Measurements from ENCODE around the gene FAM193B.
"Not testable (repeated sequence)": the region's sequence is repeated elsewhere in the genome, so short reads cannot be mapped to it uniquely, and the experiment has no call there.

The FAM193B gene

GRCh38 chr5:177535125-177535524 is 19.2 kb downstream of the FAM193B start:
- Histone ChIP-seq H3K9me3 (ENCODE audit: control insufficient read depth, low read depth, low read length) (no peaks in the 10 kb centered on the region), H3K4me1 (ENCODE audit: control insufficient read depth, low read depth, low read length) (no peaks in the 10 kb centered on the region), H3K27ac (ENCODE audit: low read length) (no peak overlapping the region), H3K27me3 (ENCODE audit: control insufficient read depth, insufficient read depth, low read length) (no peaks in the 10 kb centered on the region), H3K36me3 (ENCODE audit: control insufficient read depth, low read depth, low read length) (peaks cover 55% of the 10 kb centered on the region), H3K9ac (ENCODE audit: low read length) (no peak overlapping the region), H3K4me3 (ENCODE audit: low read length) (no peak overlapping the region)

- not testable (repeated sequence) for H3K9me3 ChIP-seq (ENCODE audit: control insufficient read depth, low read depth, low read length); H3K27me3 ChIP-seq (ENCODE audit: control insufficient read depth, insufficient read depth, low read length); H3K9ac ChIP-seq (ENCODE audit: low read length); H3K4me3 ChIP-seq (ENCODE audit: low read length); H3K27ac ChIP-seq (ENCODE audit: low read length); H3K4me1 ChIP-seq (ENCODE audit: control insufficient read depth, low read depth, low read length)
- H3K36me3 ChIP-seq (ENCODE audit: control insufficient read depth, low read depth, low read length): peaks cover 62% of the 10 kb centered on the region
Measured at GRCh38 chr5:177534433-177534832, 19.9 kb downstream of the FAM193B start.

GRCh38 chr5:177531209-177531940 is 23.0 kb downstream of the FAM193B start:
- Histone ChIP-seq H3K9ac (ENCODE audit: low read length) (no peak overlapping the region), H3K36me3 (ENCODE audit: control insufficient read depth, low read depth, low read length) (peaks cover 64% of the 10 kb centered on the region), H3K9me3 (ENCODE audit: control insufficient read depth, low read depth, low read length) (no peaks in the 10 kb centered on the region), H3K4me1 (ENCODE audit: control insufficient read depth, low read depth, low read length) (no peaks in the 10 kb centered on the region), H3K27me3 (ENCODE audit: control insufficient read depth, insufficient read depth, low read length) (no peaks in the 10 kb centered on the region), H3K4me3 (ENCODE audit: low read length) (no peak overlapping the region), H3K27ac (ENCODE audit: low read length) (no peak overlapping the region)

- H3K27ac ChIP-seq (ENCODE audit: low read length): no peak overlapping the region
Measured at GRCh38 chr5:177530638-177531037, 23.7 kb downstream of the FAM193B start.

GRCh38 chr5:177529247-177530203 is 24.8 kb downstream of the FAM193B start:
- H3K27me3 ChIP-seq (ENCODE audit: control insufficient read depth, insufficient read depth, low read length): no peaks in the 10 kb centered on the region
- H3K4me3 ChIP-seq (ENCODE audit: low read length): no peak overlapping the region
- H3K36me3 ChIP-seq (ENCODE audit: control insufficient read depth, low read depth, low read length): peaks cover 69% of the 10 kb centered on the region
- H3K9me3 ChIP-seq (ENCODE audit: control insufficient read depth, low read depth, low read length): no peaks in the 10 kb centered on the region
- H3K27ac ChIP-seq (ENCODE audit: low read length): no peak overlapping the region
- H3K9ac ChIP-seq (ENCODE audit: low read length): no peak overlapping the region
- H3K4me1 ChIP-seq (ENCODE audit: control insufficient read depth, low read depth, low read length): no peaks in the 10 kb centered on the region

More at GRCh38 chr5:177530638-177531037, 23.7 kb downstream of the FAM193B start:
- Histone ChIP-seq H3K4me3 (ENCODE audit: low read length) (no peak overlapping the region), H3K36me3 (ENCODE audit: control insufficient read depth, low read depth, low read length) (peaks cover 63% of the 10 kb centered on the region), H3K9me3 (ENCODE audit: control insufficient read depth, low read depth, low read length) (no peaks in the 10 kb centered on the region), H3K4me1 (ENCODE audit: control insufficient read depth, low read depth, low read length) (no peaks in the 10 kb centered on the region), H3K9ac (ENCODE audit: low read length) (no peak overlapping the region), H3K27me3 (ENCODE audit: control insufficient read depth, insufficient read depth, low read length) (no peaks in the 10 kb centered on the region)

GRCh38 chr5:177528631-177529030 is 25.7 kb downstream of the FAM193B start:
- Histone ChIP-seq H3K27me3 (ENCODE audit: control insufficient read depth, insufficient read depth, low read length) (no peaks in the 10 kb centered on the region), H3K9ac (ENCODE audit: low read length) (no peak overlapping the region), H3K9me3 (ENCODE audit: control insufficient read depth, low read depth, low read length) (no peaks in the 10 kb centered on the region), H3K4me3 (ENCODE audit: low read length) (no peak overlapping the region), H3K4me1 (ENCODE audit: control insufficient read depth, low read depth, low read length) (no peaks in the 10 kb centered on the region), H3K27ac (ENCODE audit: low read length) (no peak overlapping the region), H3K36me3 (ENCODE audit: control insufficient read depth, low read depth, low read length) (peaks cover 69% of the 10 kb centered on the region)

- Histone ChIP-seq H3K36me3 (ENCODE audit: control insufficient read depth, low read depth, low read length) (peaks cover 70% of the 10 kb centered on the region), H3K9ac (ENCODE audit: low read length) (no peak overlapping the region), H3K27me3 (ENCODE audit: control insufficient read depth, insufficient read depth, low read length) (no peaks in the 10 kb centered on the region), H3K4me1 (ENCODE audit: control insufficient read depth, low read depth, low read length) (no peaks in the 10 kb centered on the region), H3K4me3 (ENCODE audit: low read length) (no peak overlapping the region), H3K27ac (ENCODE audit: low read length) (no peak overlapping the region), H3K9me3 (ENCODE audit: control insufficient read depth, low read depth, low read length) (no peaks in the 10 kb centered on the region)
Measured at GRCh38 chr5:177527595-177527994, 26.8 kb downstream of the FAM193B start.

GRCh38 chr5:177526791-177527190 is 27.6 kb downstream of the FAM193B start:
- Histone ChIP-seq H3K4me1 (ENCODE audit: control insufficient read depth, low read depth, low read length) (no peaks in the 10 kb centered on the region), H3K36me3 (ENCODE audit: control insufficient read depth, low read depth, low read length) (peaks cover 62% of the 10 kb centered on the region), H3K9ac (ENCODE audit: low read length) (no peak overlapping the region), H3K27me3 (ENCODE audit: control insufficient read depth, insufficient read depth, low read length) (no peaks in the 10 kb centered on the region), H3K27ac (ENCODE audit: low read length) (no peak overlapping the region), H3K9me3 (ENCODE audit: control insufficient read depth, low read depth, low read length) (no peaks in the 10 kb centered on the region), H3K4me3 (ENCODE audit: low read length) (no peak overlapping the region)

- H3K27me3 ChIP-seq (ENCODE audit: control insufficient read depth, insufficient read depth, low read length): no peaks in the 10 kb centered on the region
- no peak overlapping the region for H3K4me3 ChIP-seq (ENCODE audit: low read length)
- no peaks in the 10 kb centered on the region for H3K4me1 ChIP-seq (ENCODE audit: control insufficient read depth, low read depth, low read length)
- no peak overlapping the region for H3K9ac ChIP-seq (ENCODE audit: low read length)
- no peaks in the 10 kb centered on the region for H3K9me3 ChIP-seq (ENCODE audit: control insufficient read depth, low read depth, low read length)
- H3K27ac ChIP-seq (ENCODE audit: low read length): no peak overlapping the region
- peaks cover 59% of the 10 kb centered on the region for H3K36me3 ChIP-seq (ENCODE audit: control insufficient read depth, low read depth, low read length)
Measured at GRCh38 chr5:177526191-177526590, 28.2 kb downstream of the FAM193B start.

GRCh38 chr5:177524941-177525655 is 29.3 kb downstream of the FAM193B start:
- H3K27ac ChIP-seq (ENCODE audit: low read length): no peak overlapping the region
- no peaks in the 10 kb centered on the region for H3K4me1 ChIP-seq (ENCODE audit: control insufficient read depth, low read depth, low read length)
- H3K9ac ChIP-seq (ENCODE audit: low read length): no peak overlapping the region
- no peaks in the 10 kb centered on the region for H3K27me3 ChIP-seq (ENCODE audit: control insufficient read depth, insufficient read depth, low read length)
- H3K4me3 ChIP-seq (ENCODE audit: low read length): no peak overlapping the region
- H3K36me3 ChIP-seq (ENCODE audit: control insufficient read depth, low read depth, low read length): peaks cover 51% of the 10 kb centered on the region
- H3K9me3 ChIP-seq (ENCODE audit: control insufficient read depth, low read depth, low read length): no peaks in the 10 kb centered on the region

GRCh38 chr5:177524539-177524900 is 29.8 kb downstream of the FAM193B start:
- Histone ChIP-seq H3K36me3 (ENCODE audit: control insufficient read depth, low read depth, low read length) (peaks cover 51% of the 10 kb centered on the region), H3K27me3 (ENCODE audit: control insufficient read depth, insufficient read depth, low read length) (no peaks in the 10 kb centered on the region), H3K9me3 (ENCODE audit: control insufficient read depth, low read depth, low read length) (no peaks in the 10 kb centered on the region), H3K27ac (ENCODE audit: low read length) (no peak overlapping the region), H3K4me3 (ENCODE audit: low read length) (no peak overlapping the region), H3K9ac (ENCODE audit: low read length) (no peak overlapping the region), H3K4me1 (ENCODE audit: control insufficient read depth, low read depth, low read length) (no peaks in the 10 kb centered on the region)
